GM11168 (cell line): ENCODE measurements around the gene DENND6B.

Source experiments
- in situ Hi-C: fragments of 300-500 bp; cut with MboI; formaldehyde crosslinking; loops from one replicate; pipeline ENCODE4 v1.12.0; 2022; ENCODE audit warnings: low sequenced_read_pairs; ENCODE audit not compliant: unreplicated experiment

The DENND6B gene

GRCh38 chr22:50305923-50306566 is 20.8 kb downstream of the DENND6B start:
- in situ Hi-C loops, result no loop called here

GRCh38 chr22:50305393-50305922 is 21.4 kb downstream of the DENND6B start:
- in situ Hi-C loops, result no loop called here

DNA sequence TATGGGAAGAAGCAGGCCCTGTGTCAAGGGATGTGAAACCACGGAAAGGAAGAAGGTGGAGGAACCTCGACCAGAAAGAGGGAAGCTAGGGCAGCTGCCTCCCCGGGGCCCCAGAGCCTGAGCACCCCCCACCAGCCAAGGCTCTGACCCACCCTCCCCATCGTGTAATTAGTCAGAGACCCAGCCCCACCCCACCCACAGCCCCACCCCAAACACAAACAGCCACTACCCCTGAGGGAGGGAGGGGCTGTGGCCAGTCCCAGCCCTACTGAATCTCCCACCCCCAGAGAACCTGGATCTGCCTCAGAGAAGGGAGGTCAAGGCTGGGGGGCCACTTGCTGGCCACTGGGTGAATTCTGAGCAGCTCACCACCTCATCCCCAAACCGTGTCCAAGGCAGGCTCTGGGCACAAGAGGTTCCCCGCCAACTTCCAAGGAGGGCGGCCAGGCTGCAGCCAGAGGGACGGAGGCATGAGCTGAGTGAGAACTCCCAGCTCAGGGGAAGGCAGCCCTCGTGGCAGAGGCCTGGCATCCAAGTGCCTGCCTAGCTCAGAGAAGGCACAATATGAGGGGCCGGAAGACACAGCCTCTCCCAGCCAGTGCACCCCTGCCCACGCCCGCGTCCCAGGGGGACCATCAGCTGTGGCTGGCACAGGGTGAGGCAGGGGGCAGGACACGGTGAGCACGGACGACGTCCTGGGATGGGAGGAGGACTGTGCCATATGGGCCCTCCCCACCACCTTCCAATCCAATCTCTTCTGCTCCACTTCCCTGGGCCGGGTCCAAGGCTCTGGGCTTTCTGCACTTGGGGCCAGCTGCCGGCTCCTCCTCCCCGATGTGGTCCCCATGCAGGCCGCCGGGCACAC is 22.1 kb downstream of the DENND6B start:
- in situ Hi-C loops, result no loop called here

DNA sequence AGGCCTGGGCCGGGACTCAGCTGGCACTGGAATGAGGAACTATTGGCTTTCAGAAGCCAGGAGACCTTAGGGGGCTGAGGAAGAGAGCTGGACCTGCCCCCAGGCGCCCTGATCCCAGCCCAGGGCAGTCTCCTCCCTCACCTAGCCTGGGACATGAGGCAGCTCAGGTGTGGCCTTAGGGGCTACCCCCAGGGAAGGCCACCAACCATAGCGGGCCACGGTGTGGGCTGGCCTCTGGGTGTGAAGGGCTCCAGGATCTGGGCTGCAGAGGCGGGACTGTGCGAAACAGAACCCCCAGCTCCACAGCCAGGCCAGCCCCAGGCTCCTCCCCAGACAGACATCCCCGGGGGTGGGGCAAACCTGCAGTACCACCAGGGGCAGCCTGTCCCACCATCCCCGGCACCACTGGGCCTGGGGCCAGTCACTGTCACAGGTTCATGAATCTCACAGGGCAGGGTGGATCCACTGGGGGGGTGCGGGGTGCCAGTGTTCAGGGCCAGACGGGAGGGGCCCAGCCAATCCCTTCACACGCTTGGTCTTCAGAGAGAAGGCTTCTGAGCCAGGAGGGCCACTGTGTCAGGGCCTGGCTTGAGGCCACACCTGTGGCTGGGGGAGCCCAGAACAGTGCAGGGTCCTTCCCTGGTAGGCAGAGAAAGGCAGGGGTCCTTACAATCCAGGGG is 22.8 kb downstream of the DENND6B start:
- in situ Hi-C loops, result no loop called here

GRCh38 chr22:50303515-50303847 is 23.3 kb downstream of the DENND6B start:
- in situ Hi-C loops, result no loop called here

DNA sequence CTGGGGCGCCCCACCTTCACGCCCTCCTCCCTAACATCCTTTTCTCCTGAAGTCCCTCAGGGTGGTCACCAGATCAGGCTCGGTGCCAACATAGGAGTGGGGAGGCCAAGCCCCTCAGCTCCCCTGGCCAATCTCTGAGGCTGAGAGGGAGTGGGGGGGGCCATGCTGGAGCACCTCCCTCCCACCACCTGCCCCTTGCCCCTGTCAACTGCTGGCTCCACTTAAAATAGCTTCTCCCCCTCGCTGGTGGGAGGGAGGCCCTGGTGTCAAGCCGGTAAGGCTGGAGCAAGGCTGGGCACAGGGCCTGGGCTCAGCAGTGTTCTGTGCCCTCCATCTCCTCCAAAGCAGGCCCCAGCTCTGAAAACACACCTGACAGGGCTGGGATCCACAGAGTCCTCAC is 24.2 kb downstream of the DENND6B start:
- in situ Hi-C loops, result no loop called here

DNA sequence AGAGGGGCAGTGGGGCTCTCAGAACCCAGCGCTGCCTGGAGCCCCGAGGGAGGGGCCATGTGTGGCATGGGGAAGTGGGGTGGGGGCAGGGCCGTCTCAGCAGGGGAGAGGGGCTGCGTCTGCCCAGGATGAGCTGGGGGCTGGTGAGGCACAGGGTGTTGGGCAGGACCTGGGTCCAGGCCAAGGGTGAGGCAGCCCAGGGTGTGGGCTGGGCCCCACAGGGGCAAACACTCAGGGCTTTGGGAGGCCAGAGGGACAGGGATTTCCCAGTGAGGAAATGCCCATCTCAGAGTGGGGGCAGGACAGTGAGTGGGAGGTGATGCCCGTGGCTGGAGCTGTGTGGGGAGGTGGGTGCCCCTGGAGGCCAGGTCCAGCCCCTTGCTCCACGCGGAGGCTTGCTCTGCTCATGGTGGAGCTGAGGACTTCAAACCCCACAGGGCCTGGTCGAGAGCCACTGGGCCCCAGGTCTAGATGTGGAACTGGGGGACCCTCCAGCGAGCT is 24.7 kb downstream of the DENND6B start:
- in situ Hi-C loops, result no loop called here

- in situ Hi-C loops, result no loop called here
Measured at GRCh38 chr22:50301581-50301991, 25.2 kb downstream of the DENND6B start.

DNA sequence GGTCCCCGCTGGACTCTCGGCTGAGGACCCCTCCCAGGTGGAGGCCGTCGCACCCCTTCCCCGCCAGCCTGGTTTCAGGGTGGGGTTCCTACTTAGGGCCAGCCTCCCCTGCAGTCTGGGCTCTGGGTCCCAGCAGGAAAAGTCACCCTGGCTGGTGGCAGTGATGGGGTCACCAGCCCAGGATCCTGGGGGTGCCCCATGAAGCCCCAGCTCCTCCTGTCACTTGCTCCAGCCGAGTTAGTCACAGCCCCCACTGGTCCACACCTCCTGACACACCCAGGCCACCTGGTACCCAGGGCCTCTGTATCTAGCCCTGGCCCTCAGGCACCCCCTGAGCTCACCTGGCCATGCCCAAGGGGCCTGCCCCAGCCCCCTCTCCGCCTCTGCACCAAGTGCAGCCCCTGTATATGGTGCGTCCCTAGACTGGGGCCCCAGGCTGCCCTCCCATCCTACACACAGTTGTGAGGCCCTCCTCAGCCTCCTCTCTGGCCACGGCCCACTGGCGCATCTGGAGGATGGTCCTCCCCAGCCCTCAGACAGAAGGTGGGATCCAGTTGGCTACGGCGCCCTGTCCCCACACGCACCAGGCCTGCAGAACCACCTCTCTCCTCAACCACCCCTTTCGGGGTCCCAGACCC is 26.1 kb downstream of the DENND6B start:
- in situ Hi-C loops, result no loop called here

GRCh38 chr22:50299785-50300619 is 26.8 kb downstream of the DENND6B start:
- in situ Hi-C loops, result no loop called here

- in situ Hi-C loops, result no loop called here
Measured at GRCh38 chr22:50298937-50299784, 27.7 kb downstream of the DENND6B start.

DNA sequence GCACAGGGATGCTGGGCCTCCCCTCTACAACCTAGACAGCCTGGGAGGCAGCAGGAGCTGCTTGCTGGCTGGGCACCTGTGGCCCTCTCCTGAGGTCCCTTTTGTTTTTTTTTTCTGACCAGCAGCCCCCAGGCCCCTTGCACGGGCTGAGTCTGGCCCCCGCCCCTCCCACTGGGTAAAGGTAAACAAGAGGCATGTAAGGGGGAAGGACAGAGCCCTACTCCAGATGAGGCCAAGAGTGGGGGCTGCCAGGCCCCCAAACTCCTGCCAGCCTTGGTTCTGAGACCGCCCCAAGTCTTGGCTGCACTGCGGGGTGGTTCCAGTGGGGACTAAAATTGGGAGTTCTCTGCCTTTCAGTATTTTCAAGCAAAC is 28.6 kb downstream of the DENND6B start:
- in situ Hi-C loops, result no loop called here

- in situ Hi-C loops, result no loop called here
Measured at GRCh38 chr22:50297510-50298265, 29.1 kb downstream of the DENND6B start.

DNA sequence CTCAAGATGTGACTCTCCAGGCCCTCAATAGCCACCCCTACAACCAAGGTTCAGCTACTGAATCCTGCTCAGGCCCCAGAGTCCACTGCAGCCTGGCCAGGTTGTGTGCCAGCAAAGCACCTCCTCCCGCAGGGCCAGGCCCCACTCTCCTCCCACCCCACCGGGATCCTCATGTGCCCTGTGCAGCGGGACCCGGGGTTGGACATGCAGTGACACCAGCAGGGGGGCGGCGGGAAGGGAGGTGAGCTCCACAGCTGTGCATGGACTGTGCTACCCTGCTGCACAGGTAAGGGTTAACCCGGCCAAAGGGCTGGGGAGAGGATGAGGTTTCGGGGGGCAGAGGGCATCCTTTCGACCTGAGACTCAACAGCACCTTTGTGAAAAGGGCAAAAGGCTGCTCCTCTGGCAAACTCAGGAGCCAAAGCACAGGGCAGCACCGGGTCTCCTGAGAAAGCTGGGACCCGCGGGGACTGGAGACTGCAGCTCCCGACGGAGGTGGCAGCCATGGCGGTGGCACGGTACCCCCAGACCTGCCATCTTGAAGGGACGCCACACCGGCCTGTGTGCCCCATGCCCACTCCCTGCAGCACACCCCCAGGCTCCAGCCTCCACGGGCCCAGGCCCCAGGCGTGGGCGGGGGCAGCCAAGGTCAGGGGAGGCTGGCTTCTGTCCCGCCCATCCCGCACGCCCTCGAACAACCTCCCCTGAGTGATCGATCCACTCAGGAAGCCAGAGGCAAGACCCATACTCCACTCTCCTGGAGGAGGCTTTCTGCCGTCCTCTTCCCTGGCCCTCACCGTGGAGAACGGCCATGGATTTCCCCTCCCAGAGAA is 29.9 kb downstream of the DENND6B start:
- in situ Hi-C loops, result no loop called here

- in situ Hi-C loops, result loop anchor here (5.0 kb wide), 1 partner anchor 33 kb away; the partner anchor contains the start of gene DENND6B
Measured at GRCh38 chr22:50294319-50294656, 32.5 kb downstream of the DENND6B start.

- in situ Hi-C loops, result loop anchor here (5.0 kb wide), 1 partner anchor 34 kb away; the partner anchor contains the start of gene DENND6B
Measured at GRCh38 chr22:50293441-50294318, 33.1 kb downstream of the DENND6B start.
